Left lung (tissue), 10 donors: ENCODE measurements around the gene GRAMD2B. TPM values are rescaled to one million over a fixed set of nuclear protein-coding genes. Genes with fewer than 3 reads are reported as not detected.

Experiments
- ATAC-seq: fragments of 200-7000 bp; cut with Tn5 transposase; one replicate; pipeline ENCODE4 v1.9.1; 2020; ENCODE audit warnings: moderate library complexity
- DNase-seq, 4 donors: peaks; one replicate each; pipeline ENCODE4 v3.0.0-alpha.2; 2013 to 2020
- H3K27ac ChIP-seq, 2 donors: fragments of 200-600 bp; sonication (generic) in 1 of 2; one replicate each; pipeline versions ENCODE4 v1.5.0 to v1.8.0; 2020 to 2021
- H3K27me3 ChIP-seq, 2 donors: fragments of 200-600 bp; sonication (generic) in 1 of 2; one replicate each; pipeline versions ENCODE4 v1.5.0 to v1.8.0; 2020 to 2021
- H3K36me3 ChIP-seq, 2 donors: fragments of 200-600 bp; sonication (generic) in 1 of 2; one replicate each; pipeline versions ENCODE4 v1.5.0 to v1.8.0; 2020 to 2021
- H3K4me1 ChIP-seq, 2 donors: fragments of 200-600 bp; one replicate each; pipeline ENCODE4 v1.8.0; 2021
- H3K4me3 ChIP-seq, 2 donors: fragments of 200-600 bp; sonication (generic) in 1 of 2; one replicate each; pipeline versions ENCODE4 v1.5.0 to v1.8.0; 2020 to 2021; ENCODE audit warnings: mild to moderate bottlenecking in 1 of 2
- H3K9me3 ChIP-seq, 2 donors: fragments of 200-600 bp; sonication (generic) in 1 of 2; one replicate each; pipeline versions ENCODE4 v1.5.0 to v1.8.0; 2020 to 2021
- CTCF ChIP-seq, 2 donors: fragments of 200-600 bp; sonication (generic) in 1 of 2; IDR thresholded peaks; one replicate each; pipeline versions ENCODE4 v1.5.0 to v1.8.0; 2021; ENCODE audit warnings: antibody characterized with exemption in 2 of 2
- intact Hi-C, 2 donors: fragments of 100-400 bp; cut with DNase I; formaldehyde crosslinking; loops; one replicate each; pipeline versions ENCODE4 v1.11.2 to v1.14.2; 2022
- polyA plus RNA-seq, 6 donors: library from polyadenylated mRNA; unstranded; fragments of 120-200 nt; gene quantifications; one replicate each; pipeline ENCODE4 v1.2.1, GENCODE V29; 2013; ENCODE audit not compliant: insufficient read length in 6 of 6
- total RNA-seq, 2 donors: library from RNA; stranded (reverse); fragmentation: NEBNext Ultra II Directional; extraction: Animal tissue kit (Norgen Biotek cat#: 25700); gene quantifications; one replicate each; pipeline ENCODE4 v1.2.1, GENCODE V29; 2021
- donor health status: DM: no; HTN: yes; CAD: no.
- donor health status: DM: no; HTN: no; CAD: no.

Gene GRAMD2B
- total and polyA plus RNA-seq, 8 donors, result 9.8 to 19.2 (median 11.6) TPM

DNA sequence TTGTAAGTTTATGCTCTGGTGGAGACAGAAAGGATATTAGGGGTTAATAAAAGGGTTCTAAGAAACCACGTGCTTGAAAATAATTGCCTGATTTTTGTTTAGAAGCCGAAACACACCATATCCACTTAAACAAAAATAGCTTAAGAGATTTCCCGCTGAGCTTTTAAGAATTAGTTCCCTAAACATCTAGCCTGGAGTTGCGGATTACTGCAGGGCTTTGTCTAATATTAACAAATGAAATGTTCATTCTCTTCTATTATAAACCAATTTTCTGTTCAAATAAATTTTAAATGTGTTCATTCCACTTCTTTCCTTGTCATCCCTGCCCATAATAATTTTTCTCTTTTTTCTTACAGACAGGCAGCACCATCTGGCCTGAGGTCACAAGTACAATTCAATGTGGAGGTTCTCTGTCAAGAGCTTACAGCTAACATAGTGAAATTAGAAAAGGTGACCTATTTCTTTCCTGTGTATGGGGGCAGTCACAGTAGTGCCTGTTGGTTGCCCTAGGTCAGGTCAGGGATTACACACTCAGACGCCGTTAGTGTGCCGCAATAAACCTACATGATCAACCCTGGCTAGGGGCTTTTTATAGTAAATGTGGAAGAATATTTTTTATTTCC is 65.3 kb downstream of the GRAMD2B start:
- Histone ChIP-seq H3K27ac (no peak overlapping the region), H3K4me1 (no peaks in the 10 kb centered on the region), H3K27me3 (no peaks in the 10 kb centered on the region), H3K4me3 (no peak overlapping the region), H3K9me3 (no peaks in the 10 kb centered on the region), H3K36me3 (peaks cover 0 to 74% of the 10 kb centered on the region in 2 donors)
- no peak for DNase-seq
- no peak for ATAC-seq
- no peak for TF ChIP-seq CTCF (IDR thresholded peaks at IDR 0.05)
- intact Hi-C loops, result no loop called here

DNA sequence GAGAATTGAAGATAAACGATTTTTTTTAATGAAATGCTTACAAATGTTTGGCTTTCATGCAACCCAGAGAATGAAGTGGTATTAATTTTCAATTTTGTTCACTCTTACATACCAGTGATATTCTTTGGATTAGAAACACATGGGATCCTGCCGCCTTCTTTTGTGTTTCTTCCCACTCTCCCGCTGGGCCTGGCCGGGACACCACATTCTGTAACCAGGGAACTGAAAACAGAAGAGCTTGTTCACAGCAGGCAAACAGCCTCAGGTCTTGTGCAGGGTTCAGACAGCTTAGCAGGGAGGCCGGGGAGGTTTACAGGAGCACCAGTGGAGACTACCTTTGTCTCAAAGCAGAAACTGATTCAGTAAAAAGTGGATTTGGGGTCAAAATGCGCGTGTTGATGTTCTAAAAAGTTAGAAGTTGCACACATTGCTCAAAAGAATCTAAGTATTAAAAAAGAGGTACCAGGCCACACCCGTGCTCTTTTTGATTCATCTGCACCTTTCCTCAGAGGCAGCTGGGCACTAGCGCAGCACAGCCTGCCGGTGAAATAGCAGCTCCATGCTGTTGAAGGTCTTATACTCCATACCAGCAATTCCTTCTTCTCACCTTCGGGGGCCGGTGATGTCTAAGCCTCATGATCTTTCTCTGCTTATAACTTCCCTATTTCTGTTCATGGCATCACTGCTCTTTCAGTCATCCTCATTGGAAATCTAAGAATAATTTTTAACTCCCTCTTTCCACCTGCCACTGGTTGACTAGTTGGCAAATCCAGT is 67.1 kb downstream of the GRAMD2B start:
- H3K4me1 ChIP-seq, result no peaks in the 10 kb centered on the region
- intact Hi-C loops, result no loop called here
- no peak for TF ChIP-seq CTCF (IDR thresholded peaks at IDR 0.05)
- no peak overlapping the region for H3K27ac ChIP-seq
- H3K36me3 ChIP-seq, result peaks cover 0 to 59% of the 10 kb centered on the region in 2 donors
- DNase-seq, result no peak
- ATAC-seq, result peak; percentile 24
- no peaks in the 10 kb centered on the region for H3K9me3 ChIP-seq
- H3K27me3 ChIP-seq, result no peaks in the 10 kb centered on the region
- no peak overlapping the region for H3K4me3 ChIP-seq

GRCh38 chr5:126492939-126493338 is 69.7 kb downstream of the GRAMD2B start:
- H3K9me3 ChIP-seq, result no peaks in the 10 kb centered on the region

DNA sequence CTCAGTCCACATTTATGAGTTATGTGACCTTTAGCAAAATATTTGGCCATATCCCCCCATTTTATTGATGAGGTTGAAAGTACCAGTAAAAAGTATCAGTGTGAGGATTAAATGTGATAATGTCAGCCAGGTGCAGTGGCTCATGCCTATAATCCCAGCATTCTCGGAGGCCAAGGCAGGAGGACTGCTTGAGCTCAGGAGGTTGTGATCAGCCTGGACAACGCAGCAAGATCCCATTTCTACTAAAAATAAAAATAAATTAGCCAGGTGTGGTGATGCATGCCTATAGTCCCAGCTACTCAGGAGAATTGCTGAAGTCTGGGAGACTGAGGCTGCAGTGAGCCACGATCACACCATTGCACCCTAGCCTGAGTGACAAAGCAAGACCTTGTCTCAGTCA is 71.2 kb downstream of the GRAMD2B start:
- H3K4me1 ChIP-seq, result no peaks in the 10 kb centered on the region
- H3K27ac ChIP-seq, result no peak overlapping the region
- peaks cover 0 to 23% of the 10 kb centered on the region in 2 donors for H3K36me3 ChIP-seq
- no peak for DNase-seq
- H3K9me3 ChIP-seq, result no peaks in the 10 kb centered on the region
- no peaks in the 10 kb centered on the region for H3K27me3 ChIP-seq
- no peak for TF ChIP-seq CTCF (IDR thresholded peaks at IDR 0.05)
- intact Hi-C loops, result no loop called here
- no peak for ATAC-seq
- H3K4me3 ChIP-seq, result no peak overlapping the region

More at GRCh38 chr5:126492939-126493338, 69.7 kb downstream of the GRAMD2B start:
- no peak overlapping the region for H3K4me3 ChIP-seq
- no peaks in the 10 kb centered on the region for H3K27me3 ChIP-seq
- TF ChIP-seq CTCF (IDR thresholded peaks at IDR 0.05), result no peak
- H3K36me3 ChIP-seq, result peaks cover 0 to 34% of the 10 kb centered on the region in 2 donors
- intact Hi-C loops, result no loop called here
- no peak for DNase-seq
- H3K4me1 ChIP-seq, result no peaks in the 10 kb centered on the region
- ATAC-seq, result no peak
- H3K27ac ChIP-seq, result no peak overlapping the region

DNA sequence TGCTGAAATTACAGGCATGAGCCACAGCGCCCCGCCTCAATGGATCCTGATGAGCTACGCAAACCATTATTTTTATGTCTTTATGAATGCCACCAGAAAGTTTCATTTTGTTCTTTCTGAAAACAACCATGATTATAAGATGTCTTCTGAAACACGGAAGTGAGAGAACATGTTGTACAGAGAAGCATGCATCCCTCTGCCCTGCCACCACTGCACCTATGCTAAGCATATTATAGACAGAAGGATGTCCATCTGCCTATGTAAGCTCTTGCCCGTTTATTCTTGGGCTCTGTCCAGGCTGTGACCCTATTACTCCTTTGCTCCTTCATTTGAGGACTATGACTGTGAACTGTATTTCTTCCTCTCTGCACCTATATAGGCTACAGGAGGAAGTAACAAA is 74.3 kb downstream of the GRAMD2B start:
- no peak overlapping the region for H3K27ac ChIP-seq
- H3K4me1 ChIP-seq, result no peaks in the 10 kb centered on the region
- intact Hi-C loops, result no loop called here

More for the DNA sequence above, 74.3 kb downstream of the GRAMD2B start:
- Histone ChIP-seq H3K36me3 (peaks cover 0 to 12% of the 10 kb centered on the region in 2 donors), H3K9me3 (no peaks in the 10 kb centered on the region), H3K27me3 (no peaks in the 10 kb centered on the region), H3K4me3 (no peak overlapping the region)
- no peak for TF ChIP-seq CTCF (IDR thresholded peaks at IDR 0.05)
- DNase-seq (no peak), ATAC-seq (no peak)
